ENCODE measurements around the gene RBM26.

GRCh38 chr13:79427883-79428282, 21.8 kb upstream of the RBM26 start:
- no peak for TF ChIP-seq CTCF (IDR thresholded peaks at IDR 0.05; ENCODE audit: poor library complexity, severe bottlenecking)
- TF ChIP-seq SMC3 (conservative IDR thresholded peaks at IDR 0.05; ENCODE audit: poor library complexity) = no peak

Measured in neural cell (in vitro differentiated cells).